Measurements from ENCODE around the gene SHISA7. TPM values are rescaled to one million over a fixed set of nuclear protein-coding genes. Genes with fewer than 3 reads are reported as not detected.

The SHISA7 gene
- polyA plus RNA-seq, 3 donors, result 0.01 TPM; not detected in 2

GRCh38 chr19:55453511-55454260 is 10.6 kb upstream of the SHISA7 start:
- Histone ChIP-seq H2AFZ (ENCODE audit: insufficient read depth, low read depth, low read length, poor library complexity, severe bottlenecking) (no peak overlapping the region), H3K4me2 (replicated peaks; ENCODE audit: extremely low read depth, low read length, poor library complexity, severe bottlenecking) (no peak overlapping the region), H3K9ac (ENCODE audit: insufficient read depth, low read length, poor library complexity, severe bottlenecking) (no peak overlapping the region), H3K27ac (ENCODE audit: low read depth in 1 of 2, low read length in 2 of 2) (no peak overlapping the region), H3K27me3 (ENCODE audit: control insufficient read depth in 2 of 2, insufficient read depth in 2 of 2, low read length in 2 of 2) (peaks cover 10 to 38% of the 10 kb centered on the region in 2 donors), H3K4me3 (replicated peaks in 1 of 3; ENCODE audit: low read depth in 2 of 3, low read length in 3 of 3) (no peak overlapping the region), H3K4me1 (ENCODE audit: control insufficient read depth in 1 of 2, insufficient read depth in 2 of 2, low read length in 2 of 2) (peaks cover 5 to 10% of the 10 kb centered on the region in 2 donors), H3K9me3 (replicated peaks in 1 of 2; ENCODE audit: control insufficient read depth in 1 of 2, insufficient read depth in 1 of 2, low read length in 2 of 2) (peaks cover 5 to 7% of the 10 kb centered on the region in 2 donors), H4K20me1 (ENCODE audit: insufficient read depth, low read length) (peaks cover 3% of the 10 kb centered on the region), H3K79me2 (ENCODE audit: insufficient read depth, low read length) (no peaks in the 10 kb centered on the region), H3K36me3 (replicated peaks in 1 of 2; ENCODE audit: control insufficient read depth in 1 of 2, insufficient read depth in 2 of 2, low read length in 2 of 2) (peaks cover 0 to 5% of the 10 kb centered on the region in 2 donors)
- H3K9me3 Mint-ChIP-seq, result peaks cover 0 to 14% (median 9%) of the 10 kb centered on the region in 7 donors
- H3K36me3 Mint-ChIP-seq, result peaks cover 17 to 29% of the 10 kb centered on the region in 2 donors
- intact Hi-C loops (cut with micrococcal nuclease), result loop anchor here (10.0 kb wide), 2 partner anchors 159 to 309 kb away; partner anchors contain the start of gene TNNT1 (in 1 of the 2)
- H3K4me3 Mint-ChIP-seq, result peak overlapping the region in 1 of 2 donors; percentile 9
- no peak overlapping the region for H3K27ac Mint-ChIP-seq
- peaks cover 6% of the 10 kb centered on the region for H3K4me1 Mint-ChIP-seq
- H3K27me3 Mint-ChIP-seq (ENCODE audit: low read depth in 3 of 3), result peaks cover 27 to 36% (median 29%) of the 10 kb centered on the region in 3 donors
- no peak for TF ChIP-seq CTCF (IDR thresholded peaks at IDR 0.05)
- 94% methylated on average over 10 of the region's 12 CpGs for WGBS (ENCODE audit: insufficient coverage)
- no peak for DNase-seq

- H3K4me2 ChIP-seq (replicated peaks; ENCODE audit: extremely low read depth, low read length, poor library complexity, severe bottlenecking), result no peak overlapping the region
- peaks cover 0 to 14% (median 9%) of the 10 kb centered on the region in 7 donors for H3K9me3 Mint-ChIP-seq
- peak in 2 of 3 donors; percentile 24 to 38 for DNase-seq
- H3K27me3 ChIP-seq (ENCODE audit: control insufficient read depth in 2 of 2, insufficient read depth in 2 of 2, low read length in 2 of 2), result peaks cover 10 to 38% of the 10 kb centered on the region in 2 donors
- H3K27me3 Mint-ChIP-seq (ENCODE audit: low read depth in 3 of 3), result peaks cover 27 to 36% (median 29%) of the 10 kb centered on the region in 3 donors
- 22% methylated on average over 29 of the region's 34 CpGs for WGBS (ENCODE audit: insufficient coverage)
- H3K79me2 ChIP-seq (ENCODE audit: insufficient read depth, low read length), result no peaks in the 10 kb centered on the region
- H3K27ac ChIP-seq (ENCODE audit: low read depth in 1 of 2, low read length in 2 of 2), result no peak overlapping the region
- peak overlapping the region in 1 of 2 donors; percentile 9 for H3K4me3 Mint-ChIP-seq
- TF ChIP-seq CTCF (IDR thresholded peaks at IDR 0.05), result no peak
- H3K4me1 Mint-ChIP-seq, result peaks cover 6% of the 10 kb centered on the region
- no peak overlapping the region for H2AFZ ChIP-seq (ENCODE audit: insufficient read depth, low read depth, low read length, poor library complexity, severe bottlenecking)
- no peak overlapping the region for H3K27ac Mint-ChIP-seq
- peaks cover 0 to 5% of the 10 kb centered on the region in 2 donors for H3K36me3 ChIP-seq (replicated peaks in 1 of 2; ENCODE audit: control insufficient read depth in 1 of 2, insufficient read depth in 2 of 2, low read length in 2 of 2)
- H3K36me3 Mint-ChIP-seq, result peaks cover 17 to 28% of the 10 kb centered on the region in 2 donors
- H4K20me1 ChIP-seq (ENCODE audit: insufficient read depth, low read length), result peaks cover 3% of the 10 kb centered on the region
- intact Hi-C loops (cut with micrococcal nuclease), result loop anchor here (10.0 kb wide), 2 partner anchors 158 to 308 kb away; partner anchors contain the start of gene TNNT1 (in 1 of the 2)
- peaks cover 5 to 10% of the 10 kb centered on the region in 2 donors for H3K4me1 ChIP-seq (ENCODE audit: control insufficient read depth in 1 of 2, insufficient read depth in 2 of 2, low read length in 2 of 2)
- H3K4me3 ChIP-seq (replicated peaks in 1 of 3; ENCODE audit: low read depth in 2 of 3, low read length in 3 of 3), result no peak overlapping the region
- no peak overlapping the region for H3K9ac ChIP-seq (ENCODE audit: insufficient read depth, low read length, poor library complexity, severe bottlenecking)
- peaks cover 5 to 7% of the 10 kb centered on the region in 2 donors for H3K9me3 ChIP-seq (replicated peaks in 1 of 2; ENCODE audit: control insufficient read depth in 1 of 2, insufficient read depth in 1 of 2, low read length in 2 of 2)
Observed at GRCh38 chr19:55452749-55453346, 9.7 kb upstream of the SHISA7 start.

Measured in CD14-positive monocyte (primary cell).